Type B pancreatic cell (in vitro differentiated cells): ENCODE data around the gene PLN. TPM values are rescaled to one million over a fixed set of nuclear protein-coding genes. Genes with fewer than 3 reads are reported as not detected.

Source experiments
- DNase-seq: peaks from one replicate; pipeline ENCODE4 v3.0.0; 2021; ENCODE audit warnings: mixed read lengths; ENCODE audit not compliant: unreplicated experiment; ENCODE audit errors: extremely low spot score
- H3K27ac Mint-ChIP-seq: 2 replicates; pipeline ENCODE4 v1.8.0; 2021; ENCODE audit warnings: mild to moderate bottlenecking, mixed read lengths
- H3K27me3 Mint-ChIP-seq: 2 replicates; pipeline ENCODE4 v1.8.0; 2021; ENCODE audit warnings: mixed read lengths
- H3K36me3 Mint-ChIP-seq: 2 replicates; pipeline ENCODE4 v1.8.0; 2021; ENCODE audit warnings: mixed read lengths
- H3K4me1 Mint-ChIP-seq: one replicate; pipeline ENCODE4 v1.8.0; 2021; ENCODE audit warnings: mixed read lengths; ENCODE audit not compliant: unreplicated experiment
- H3K4me3 Mint-ChIP-seq: 2 replicates; pipeline ENCODE4 v1.8.0; 2021; ENCODE audit warnings: mild to moderate bottlenecking, mixed read lengths
- H3K9me3 Mint-ChIP-seq: 2 replicates; pipeline ENCODE4 v1.8.0; 2021; ENCODE audit warnings: mixed read lengths
- total RNA-seq: library from RNA; stranded (reverse); gene quantifications from 2 replicates; pipeline ENCODE4 v1.2.1, GENCODE V29; 2021; ENCODE audit warnings: low replicate concordance
- TF ChIP-seq, protein P1 (sequence below): fragments of 200-600 bp; sonication (generic); conservative IDR thresholded peaks from 2 replicates; pipeline ENCODE4 v1.5.0; 2021; ENCODE audit warnings: antibody characterized with exemption, mild to moderate bottlenecking

The PLN gene
- total RNA-seq, 1 donor from 2014 or later = 0.24 TPM

- DNase-seq = no peak
- H3K36me3 Mint-ChIP-seq = peaks cover 5% of the 10 kb centered on the region
- no peaks in the 10 kb centered on the region for H3K27me3 Mint-ChIP-seq
- TF ChIP-seq, protein P1, sequence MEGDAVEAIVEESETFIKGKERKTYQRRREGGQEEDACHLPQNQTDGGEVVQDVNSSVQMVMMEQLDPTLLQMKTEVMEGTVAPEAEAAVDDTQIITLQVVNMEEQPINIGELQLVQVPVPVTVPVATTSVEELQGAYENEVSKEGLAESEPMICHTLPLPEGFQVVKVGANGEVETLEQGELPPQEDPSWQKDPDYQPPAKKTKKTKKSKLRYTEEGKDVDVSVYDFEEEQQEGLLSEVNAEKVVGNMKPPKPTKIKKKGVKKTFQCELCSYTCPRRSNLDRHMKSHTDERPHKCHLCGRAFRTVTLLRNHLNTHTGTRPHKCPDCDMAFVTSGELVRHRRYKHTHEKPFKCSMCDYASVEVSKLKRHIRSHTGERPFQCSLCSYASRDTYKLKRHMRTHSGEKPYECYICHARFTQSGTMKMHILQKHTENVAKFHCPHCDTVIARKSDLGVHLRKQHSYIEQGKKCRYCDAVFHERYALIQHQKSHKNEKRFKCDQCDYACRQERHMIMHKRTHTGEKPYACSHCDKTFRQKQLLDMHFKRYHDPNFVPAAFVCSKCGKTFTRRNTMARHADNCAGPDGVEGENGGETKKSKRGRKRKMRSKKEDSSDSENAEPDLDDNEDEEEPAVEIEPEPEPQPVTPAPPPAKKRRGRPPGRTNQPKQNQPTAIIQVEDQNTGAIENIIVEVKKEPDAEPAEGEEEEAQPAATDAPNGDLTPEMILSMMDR = no peak
- H3K4me1 Mint-ChIP-seq = peaks cover 19% of the 10 kb centered on the region
- no peaks in the 10 kb centered on the region for H3K9me3 Mint-ChIP-seq
- no peak overlapping the region for H3K4me3 Mint-ChIP-seq
- no peak overlapping the region for H3K27ac Mint-ChIP-seq
Measured at GRCh38 chr6:118586746-118587485, 38.8 kb downstream of the PLN start.

GRCh38 chr6:118588626-118589025 is 40.5 kb downstream of the PLN start:
- Mint-ChIP-seq H3K27ac (no peak overlapping the region), H3K9me3 (no peaks in the 10 kb centered on the region), H3K4me1 (peaks cover 19% of the 10 kb centered on the region), H3K27me3 (no peaks in the 10 kb centered on the region), H3K4me3 (no peak overlapping the region), H3K36me3 (peaks cover 5% of the 10 kb centered on the region)
- DNase-seq = no peak
- TF ChIP-seq, protein P1 = no peak

- no peak for DNase-seq
- Mint-ChIP-seq H3K27ac (no peak overlapping the region), H3K36me3 (peaks cover 5% of the 10 kb centered on the region), H3K9me3 (no peaks in the 10 kb centered on the region), H3K4me1 (peaks cover 19% of the 10 kb centered on the region), H3K27me3 (no peaks in the 10 kb centered on the region), H3K4me3 (no peak overlapping the region)
- TF ChIP-seq, protein P1 = no peak
Measured at GRCh38 chr6:118589186-118589585, 41.1 kb downstream of the PLN start.

DNA sequence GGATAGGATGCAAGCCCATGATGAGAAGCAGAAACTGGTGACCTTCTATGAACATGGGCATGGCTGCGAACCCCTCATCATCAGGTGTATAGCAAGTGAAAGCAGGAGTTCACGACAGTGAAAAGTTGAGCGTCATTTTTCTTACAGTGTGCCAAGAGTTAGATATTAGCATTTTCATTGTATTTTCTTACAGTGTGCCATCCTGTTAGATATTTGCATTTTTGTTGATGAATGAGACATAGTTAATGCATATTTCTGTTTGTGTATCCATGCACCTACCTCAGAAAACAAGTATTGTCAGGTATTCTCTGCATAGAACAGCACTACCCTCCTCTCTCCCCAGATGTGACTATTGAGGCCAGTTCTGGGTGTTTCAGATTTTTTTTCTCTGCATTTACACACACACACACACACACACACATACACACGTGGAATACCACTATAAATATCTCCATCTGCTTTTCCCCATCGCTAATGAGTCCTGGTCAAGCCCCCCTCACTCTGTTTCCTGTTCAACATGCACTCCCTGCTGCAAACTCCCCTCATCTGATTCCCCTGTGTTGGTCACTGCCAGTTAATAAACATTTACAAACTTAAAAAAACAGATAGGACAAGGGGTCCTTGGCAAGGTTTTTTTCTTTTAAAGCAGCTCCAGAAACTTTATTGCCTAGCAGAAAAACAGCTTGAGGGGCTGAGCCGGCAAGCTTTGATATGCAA is 41.7 kb downstream of the PLN start:
- H3K9me3 Mint-ChIP-seq = no peaks in the 10 kb centered on the region
- H3K4me1 Mint-ChIP-seq = peaks cover 19% of the 10 kb centered on the region
- no peaks in the 10 kb centered on the region for H3K27me3 Mint-ChIP-seq
- TF ChIP-seq, protein P1 = no peak
- no peak overlapping the region for H3K27ac Mint-ChIP-seq
- DNase-seq = no peak
- peaks cover 5% of the 10 kb centered on the region for H3K36me3 Mint-ChIP-seq
- H3K4me3 Mint-ChIP-seq = no peak overlapping the region

DNA sequence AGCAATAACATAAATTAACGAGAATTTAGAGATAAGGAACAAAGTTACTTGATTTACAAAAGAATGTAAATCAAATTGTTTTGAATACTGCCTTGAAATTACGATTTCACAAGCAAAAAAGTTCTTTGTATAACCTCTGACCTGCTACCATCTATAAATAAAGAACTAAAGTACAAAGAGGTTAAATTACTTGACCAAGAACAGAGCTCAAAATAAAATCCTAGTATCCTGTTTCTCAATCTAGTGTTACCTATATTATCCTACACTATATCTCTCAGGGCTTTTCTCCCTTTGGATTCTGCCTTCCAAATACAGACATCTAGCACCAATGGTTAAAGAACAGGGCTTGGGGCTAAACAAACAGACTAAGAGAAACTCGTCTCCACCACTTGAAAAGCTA is 43.8 kb downstream of the PLN start:
- H3K9me3 Mint-ChIP-seq = peaks cover 3% of the 10 kb centered on the region
- DNase-seq = no peak
- TF ChIP-seq, protein P1 = no peak
- peaks cover 19% of the 10 kb centered on the region for H3K4me1 Mint-ChIP-seq
- no peak overlapping the region for H3K4me3 Mint-ChIP-seq
- no peaks in the 10 kb centered on the region for H3K27me3 Mint-ChIP-seq
- H3K27ac Mint-ChIP-seq = no peak overlapping the region
- H3K36me3 Mint-ChIP-seq = peaks cover 3% of the 10 kb centered on the region
